GM21825 (cell line): ENCODE measurements around the gene CYB5R2.

Source experiments
- ATAC-seq: cut with Tn5 transposase; IDR thresholded peaks from one replicate; pipeline ENCODE4 v1.9.1; 2021; ENCODE audit warnings: mild to moderate bottlenecking, moderate library complexity; ENCODE audit not compliant: unreplicated experiment

Gene CYB5R2

GRCh38 chr11:7638710-7639642 is 34.3 kb downstream of the CYB5R2 start:
- peak; percentile 46 for ATAC-seq

- no peak for ATAC-seq
Measured at GRCh38 chr11:7637447-7638157, 35.7 kb downstream of the CYB5R2 start.

GRCh38 chr11:7636350-7636749 is 37.0 kb downstream of the CYB5R2 start:
- ATAC-seq, result no peak

- ATAC-seq, result no peak
Measured at GRCh38 chr11:7635708-7636107, 37.6 kb downstream of the CYB5R2 start.

- no peak for ATAC-seq
Measured at GRCh38 chr11:7635137-7635536, 38.2 kb downstream of the CYB5R2 start.

GRCh38 chr11:7632211-7632610 is 41.1 kb downstream of the CYB5R2 start:
- ATAC-seq, result no peak

- no peak for ATAC-seq
Measured at GRCh38 chr11:7630002-7630401, 43.3 kb downstream of the CYB5R2 start.

GRCh38 chr11:7628660-7629059 is 44.6 kb downstream of the CYB5R2 start:
- ATAC-seq, result no peak

- no peak for ATAC-seq
Measured at GRCh38 chr11:7622721-7623120, 50.6 kb downstream of the CYB5R2 start.

- ATAC-seq, result no peak
Measured at GRCh38 chr11:7621554-7621953, 51.7 kb downstream of the CYB5R2 start.

- ATAC-seq, result no peak
Measured at GRCh38 chr11:7621090-7621489, 52.2 kb downstream of the CYB5R2 start.

- no peak for ATAC-seq
Measured at GRCh38 chr11:7619322-7619721, 54.0 kb downstream of the CYB5R2 start.

- ATAC-seq, result no peak
Measured at GRCh38 chr11:7617032-7617431, 56.3 kb downstream of the CYB5R2 start.
